Epithelial cell of esophagus (primary cell): ENCODE data around the gene PAFAH2.

Source experiments
- DNase-seq: peaks from one replicate; pipeline ENCODE4 v3.0.0; 2010; ENCODE audit warnings: low read depth
- H3K4me3 ChIP-seq: 2 replicates; pipeline ENCODE4 v1.5.1; 2011; ENCODE audit warnings: mild to moderate bottlenecking, low read length, control low read depth
- CTCF ChIP-seq: IDR thresholded peaks from 2 replicates; pipeline ENCODE4 v1.5.1; 2011; ENCODE audit warnings: low read depth, mild to moderate bottlenecking, low read length, control low read depth, inconsistent platforms; ENCODE audit not compliant: insufficient read depth; ENCODE audit errors: missing control alignments

The PAFAH2 gene

GRCh38 chr1:25913206-25913605 is 84.7 kb downstream of the PAFAH2 start:
- DNase-seq = peak; percentile 26
- no peak overlapping the region for H3K4me3 ChIP-seq
- TF ChIP-seq CTCF = no peak

GRCh38 chr1:25912076-25912831 is 85.6 kb downstream of the PAFAH2 start:
- TF ChIP-seq CTCF = no peak
- no peak overlapping the region for H3K4me3 ChIP-seq
- peak; percentile 81 for DNase-seq

GRCh38 chr1:25911162-25911561 is 86.7 kb downstream of the PAFAH2 start:
- DNase-seq = no peak
- H3K4me3 ChIP-seq = no peak overlapping the region
- no peak for TF ChIP-seq CTCF
